Left lung (tissue), 10 donors: ENCODE results near the gene CHD5. TPM values are rescaled to one million over a fixed set of nuclear protein-coding genes. Genes with fewer than 3 reads are reported as not detected.
A peak's percentile ranks its signal among the peaks of the same experiment; 100 is the strongest.

Experiments used
- ATAC-seq: fragments of 200-7000 bp; cut with Tn5 transposase; one replicate; pipeline ENCODE4 v1.9.1; 2020; ENCODE audit warnings: moderate library complexity
- DNase-seq, 4 donors: peaks; one replicate each; pipeline ENCODE4 v3.0.0-alpha.2; 2013 to 2020
- H3K27ac ChIP-seq, 2 donors: fragments of 200-600 bp; sonication (generic) in 1 of 2; one replicate each; pipeline versions ENCODE4 v1.5.0 to v1.8.0; 2020 to 2021
- H3K27me3 ChIP-seq, 2 donors: fragments of 200-600 bp; sonication (generic) in 1 of 2; one replicate each; pipeline versions ENCODE4 v1.5.0 to v1.8.0; 2020 to 2021
- H3K36me3 ChIP-seq, 2 donors: fragments of 200-600 bp; sonication (generic) in 1 of 2; one replicate each; pipeline versions ENCODE4 v1.5.0 to v1.8.0; 2020 to 2021
- H3K4me1 ChIP-seq, 2 donors: fragments of 200-600 bp; one replicate each; pipeline ENCODE4 v1.8.0; 2021
- H3K4me3 ChIP-seq, 2 donors: fragments of 200-600 bp; sonication (generic) in 1 of 2; one replicate each; pipeline versions ENCODE4 v1.5.0 to v1.8.0; 2020 to 2021; ENCODE audit warnings: mild to moderate bottlenecking in 1 of 2
- H3K9me3 ChIP-seq, 2 donors: fragments of 200-600 bp; sonication (generic) in 1 of 2; one replicate each; pipeline versions ENCODE4 v1.5.0 to v1.8.0; 2020 to 2021
- CTCF ChIP-seq, 2 donors: fragments of 200-600 bp; sonication (generic) in 1 of 2; IDR thresholded peaks; one replicate each; pipeline versions ENCODE4 v1.5.0 to v1.8.0; 2021; ENCODE audit warnings: antibody characterized with exemption in 2 of 2
- intact Hi-C, 2 donors: fragments of 100-400 bp; cut with DNase I; formaldehyde crosslinking; loops; one replicate each; pipeline versions ENCODE4 v1.11.2 to v1.14.2; 2022
- polyA plus RNA-seq, 6 donors: library from polyadenylated mRNA; unstranded; fragments of 120-200 nt; gene quantifications; one replicate each; pipeline ENCODE4 v1.2.1, GENCODE V29; 2013; ENCODE audit not compliant: insufficient read length in 6 of 6
- total RNA-seq, 2 donors: library from RNA; stranded (reverse); fragmentation: NEBNext Ultra II Directional; extraction: Animal tissue kit (Norgen Biotek cat#: 25700); gene quantifications; one replicate each; pipeline ENCODE4 v1.2.1, GENCODE V29; 2021
- donor health status: DM: no; HTN: yes; CAD: no.
- donor health status: DM: no; HTN: no; CAD: no.

CHD5 gene
- total and polyA plus RNA-seq, 8 donors: 0.03 to 0.36 (median 0.13) TPM

GRCh38 chr1:6191968-6192367 lies 11.8 kb upstream of the CHD5 start:
- Histone ChIP-seq H3K4me1 (peaks cover 0 to 7% of the 10 kb centered on the region in 2 donors), H3K27me3 (no peaks in the 10 kb centered on the region), H3K9me3 (no peaks in the 10 kb centered on the region), H3K27ac (no peak overlapping the region), H3K36me3 (peaks cover 0 to 98% of the 10 kb centered on the region in 2 donors), H3K4me3 (no peak overlapping the region)
- TF ChIP-seq CTCF (IDR thresholded peaks at IDR 0.05): no peak
- intact Hi-C loops: loop anchor here in 1 of 2 donors (10.0 kb wide), 1 partner anchor 137 kb away; no protein-coding TSS in a partner anchor
- ATAC-seq (no peak), DNase-seq (no peak)

- no peak overlapping the region for H3K4me3 ChIP-seq
- H3K27me3 ChIP-seq: no peaks in the 10 kb centered on the region
- DNase-seq: no peak
- ATAC-seq: no peak
- intact Hi-C loops: no loop called here
- no peak overlapping the region for H3K27ac ChIP-seq
- peaks cover 0 to 79% of the 10 kb centered on the region in 2 donors for H3K36me3 ChIP-seq
- H3K4me1 ChIP-seq: peaks cover 0 to 4% of the 10 kb centered on the region in 2 donors
- no peaks in the 10 kb centered on the region for H3K9me3 ChIP-seq
- TF ChIP-seq CTCF (IDR thresholded peaks at IDR 0.05): no peak
Observed at GRCh38 chr1:6188466-6188865, 8.3 kb upstream of the CHD5 start.

GRCh38 chr1:6185635-6186382 lies 5.7 kb upstream of the CHD5 start:
- H3K27me3 ChIP-seq: peaks cover 8 to 21% of the 10 kb centered on the region in 2 donors
- TF ChIP-seq CTCF (IDR thresholded peaks at IDR 0.05): peak in 1 of 2 donors; percentile 20
- no peak overlapping the region for H3K27ac ChIP-seq
- H3K36me3 ChIP-seq: peaks cover 0 to 55% of the 10 kb centered on the region in 2 donors
- no peak for DNase-seq
- H3K4me1 ChIP-seq: peaks cover 0 to 13% of the 10 kb centered on the region in 2 donors
- no peaks in the 10 kb centered on the region for H3K9me3 ChIP-seq
- intact Hi-C loops: no loop called here
- no peak overlapping the region for H3K4me3 ChIP-seq
- peak; percentile 18 for ATAC-seq

- intact Hi-C loops: no loop called here
- Histone ChIP-seq H3K27ac (no peak overlapping the region), H3K27me3 (peaks cover 9 to 27% of the 10 kb centered on the region in 2 donors), H3K4me3 (no peak overlapping the region), H3K36me3 (peaks cover 0 to 48% of the 10 kb centered on the region in 2 donors), H3K4me1 (peaks cover 0 to 19% of the 10 kb centered on the region in 2 donors), H3K9me3 (no peaks in the 10 kb centered on the region)
- no peak for ATAC-seq
- TF ChIP-seq CTCF (IDR thresholded peaks at IDR 0.05): no peak
- no peak for DNase-seq
Observed at GRCh38 chr1:6185151-6185550, 5.0 kb upstream of the CHD5 start.

- DNase-seq (no peak), ATAC-seq (no peak)
- H3K27ac ChIP-seq: no peak overlapping the region
- peaks cover 11 to 35% of the 10 kb centered on the region in 2 donors for H3K27me3 ChIP-seq
- intact Hi-C loops: no loop called here
- no peak for TF ChIP-seq CTCF (IDR thresholded peaks at IDR 0.05)
- H3K9me3 ChIP-seq: no peaks in the 10 kb centered on the region
- peaks cover 0 to 25% of the 10 kb centered on the region in 2 donors for H3K4me1 ChIP-seq
- H3K4me3 ChIP-seq: no peak overlapping the region
- peaks cover 0 to 39% of the 10 kb centered on the region in 2 donors for H3K36me3 ChIP-seq
Observed at GRCh38 chr1:6184083-6184783, 4.1 kb upstream of the CHD5 start.
